Neuron (in vitro differentiated cells): ENCODE data around the gene TEAD1.

Experiments
- H2AFZ ChIP-seq: one replicate; pipeline ENCODE4 v1.6.1; 2013; ENCODE audit warnings: low read depth, mild to moderate bottlenecking, inconsistent platforms, low read length, moderate library complexity
- H3K27me3 ChIP-seq: one replicate; pipeline ENCODE4 v1.6.1; 2013; ENCODE audit warnings: low read length; ENCODE audit not compliant: insufficient read depth
- H3K36me3 ChIP-seq: one replicate; pipeline ENCODE4 v1.6.1; 2013; ENCODE audit warnings: low read length; ENCODE audit not compliant: insufficient read depth
- H3K4me1 ChIP-seq: one replicate; pipeline ENCODE4 v1.6.1; 2013; ENCODE audit warnings: low read length; ENCODE audit not compliant: insufficient read depth
- H3K4me3 ChIP-seq: 2 replicates; pipeline ENCODE4 v1.5.1; 2013; ENCODE audit warnings: mild to moderate bottlenecking, low read length, moderate library complexity
- H3K9me3 ChIP-seq: one replicate; pipeline ENCODE4 v1.6.1; 2013; ENCODE audit warnings: low read length

Gene TEAD1

GRCh38 chr11:12897390-12897789, 223.2 kb downstream of the TEAD1 start:
- no peak overlapping the region for H3K4me3 ChIP-seq
- H2AFZ ChIP-seq, result no peak overlapping the region
- H3K27me3 ChIP-seq, result no peaks in the 10 kb centered on the region
- peaks cover 70% of the 10 kb centered on the region for H3K36me3 ChIP-seq
- no peaks in the 10 kb centered on the region for H3K9me3 ChIP-seq
- no peaks in the 10 kb centered on the region for H3K4me1 ChIP-seq

GRCh38 chr11:12897867-12898266, 223.6 kb downstream of the TEAD1 start:
- Histone ChIP-seq H3K36me3 (peaks cover 75% of the 10 kb centered on the region), H3K9me3 (no peaks in the 10 kb centered on the region)

GRCh38 chr11:12900496-12900895, 226.3 kb downstream of the TEAD1 start:
- H3K4me3 ChIP-seq, result no peak overlapping the region
- no peaks in the 10 kb centered on the region for H3K27me3 ChIP-seq
- peaks cover 73% of the 10 kb centered on the region for H3K36me3 ChIP-seq

More at GRCh38 chr11:12897867-12898266, 223.6 kb downstream of the TEAD1 start:
- Histone ChIP-seq H3K4me1 (no peaks in the 10 kb centered on the region), H3K4me3 (no peak overlapping the region), H3K27me3 (no peaks in the 10 kb centered on the region), H2AFZ (no peak overlapping the region)

GRCh38 chr11:12901272-12901671, 227.1 kb downstream of the TEAD1 start:
- Histone ChIP-seq H3K36me3 (peaks cover 67% of the 10 kb centered on the region), H3K4me1 (no peaks in the 10 kb centered on the region), H3K4me3 (no peak overlapping the region), H3K27me3 (no peaks in the 10 kb centered on the region), H3K9me3 (no peaks in the 10 kb centered on the region), H2AFZ (no peak overlapping the region)

More at GRCh38 chr11:12900496-12900895, 226.3 kb downstream of the TEAD1 start:
- no peaks in the 10 kb centered on the region for H3K4me1 ChIP-seq
- H3K9me3 ChIP-seq, result no peaks in the 10 kb centered on the region
- no peak overlapping the region for H2AFZ ChIP-seq

GRCh38 chr11:12901874-12902481, 227.8 kb downstream of the TEAD1 start:
- peaks cover 63% of the 10 kb centered on the region for H3K36me3 ChIP-seq
- no peaks in the 10 kb centered on the region for H3K9me3 ChIP-seq
- H3K4me1 ChIP-seq, result no peaks in the 10 kb centered on the region
- H2AFZ ChIP-seq, result no peak overlapping the region
- H3K27me3 ChIP-seq, result no peaks in the 10 kb centered on the region
- no peak overlapping the region for H3K4me3 ChIP-seq

- no peaks in the 10 kb centered on the region for H3K4me1 ChIP-seq
- H3K4me3 ChIP-seq, result no peak overlapping the region
- no peaks in the 10 kb centered on the region for H3K27me3 ChIP-seq
- H2AFZ ChIP-seq, result no peak overlapping the region
- peaks cover 64% of the 10 kb centered on the region for H3K36me3 ChIP-seq
- H3K9me3 ChIP-seq, result no peaks in the 10 kb centered on the region
Measured at GRCh38 chr11:12902791-12903486, 228.7 kb downstream of the TEAD1 start.

GRCh38 chr11:12905435-12905834, 231.2 kb downstream of the TEAD1 start:
- H3K27me3 ChIP-seq, result no peaks in the 10 kb centered on the region
- H3K36me3 ChIP-seq, result peaks cover 52% of the 10 kb centered on the region

GRCh38 chr11:12906501-12906900, 232.3 kb downstream of the TEAD1 start:
- no peak overlapping the region for H2AFZ ChIP-seq
- peaks cover 43% of the 10 kb centered on the region for H3K36me3 ChIP-seq
- no peaks in the 10 kb centered on the region for H3K27me3 ChIP-seq
- no peaks in the 10 kb centered on the region for H3K4me1 ChIP-seq
- H3K4me3 ChIP-seq, result no peak overlapping the region
- H3K9me3 ChIP-seq, result no peaks in the 10 kb centered on the region

More at GRCh38 chr11:12905435-12905834, 231.2 kb downstream of the TEAD1 start:
- Histone ChIP-seq H2AFZ (no peak overlapping the region), H3K4me1 (no peaks in the 10 kb centered on the region), H3K4me3 (no peak overlapping the region), H3K9me3 (no peaks in the 10 kb centered on the region)

- H2AFZ ChIP-seq, result no peak overlapping the region
- no peak overlapping the region for H3K4me3 ChIP-seq
- peaks cover 13% of the 10 kb centered on the region for H3K4me1 ChIP-seq
- H3K36me3 ChIP-seq, result peaks cover 15% of the 10 kb centered on the region
- H3K9me3 ChIP-seq, result no peaks in the 10 kb centered on the region
- H3K27me3 ChIP-seq, result no peaks in the 10 kb centered on the region
Measured at GRCh38 chr11:12909879-12910278, 235.7 kb downstream of the TEAD1 start.

GRCh38 chr11:12914400-12914912, 240.2 kb downstream of the TEAD1 start:
- no peak overlapping the region for H2AFZ ChIP-seq
- H3K9me3 ChIP-seq, result no peaks in the 10 kb centered on the region
- H3K4me3 ChIP-seq, result no peak overlapping the region
- no peaks in the 10 kb centered on the region for H3K27me3 ChIP-seq
- peaks cover 9% of the 10 kb centered on the region for H3K36me3 ChIP-seq
- H3K4me1 ChIP-seq, result peaks cover 19% of the 10 kb centered on the region

GRCh38 chr11:12915093-12915492, 240.9 kb downstream of the TEAD1 start:
- no peaks in the 10 kb centered on the region for H3K27me3 ChIP-seq
- peaks cover 19% of the 10 kb centered on the region for H3K4me1 ChIP-seq
- no peak overlapping the region for H2AFZ ChIP-seq
- H3K36me3 ChIP-seq, result peaks cover 9% of the 10 kb centered on the region
- no peaks in the 10 kb centered on the region for H3K9me3 ChIP-seq
- no peak overlapping the region for H3K4me3 ChIP-seq

- Histone ChIP-seq H2AFZ (no peak overlapping the region), H3K36me3 (peaks cover 9% of the 10 kb centered on the region), H3K27me3 (no peaks in the 10 kb centered on the region)
Measured at GRCh38 chr11:12917822-12918221, 243.6 kb downstream of the TEAD1 start.

GRCh38 chr11:12918667-12919066, 244.4 kb downstream of the TEAD1 start:
- no peaks in the 10 kb centered on the region for H3K9me3 ChIP-seq
- no peak overlapping the region for H2AFZ ChIP-seq
- H3K4me3 ChIP-seq, result no peak overlapping the region
- H3K36me3 ChIP-seq, result peaks cover 9% of the 10 kb centered on the region
- no peaks in the 10 kb centered on the region for H3K27me3 ChIP-seq
- H3K4me1 ChIP-seq, result peaks cover 16% of the 10 kb centered on the region

More at GRCh38 chr11:12917822-12918221, 243.6 kb downstream of the TEAD1 start:
- peaks cover 19% of the 10 kb centered on the region for H3K4me1 ChIP-seq
- H3K9me3 ChIP-seq, result no peaks in the 10 kb centered on the region
- H3K4me3 ChIP-seq, result no peak overlapping the region
